H7 (cell line): ENCODE measurements around the gene CCDC85C. TPM values are rescaled to one million over a fixed set of nuclear protein-coding genes. Genes with fewer than 3 reads are reported as not detected.
"Not testable (repeated sequence)": the region's sequence is repeated elsewhere in the genome, so short reads cannot be mapped to it uniquely, and the experiment has no call there.

Experiments
- DNase-seq: peaks from one replicate; pipeline ENCODE4 v3.0.0; 2012
- H3K27me3 ChIP-seq: 2 replicates; pipeline ENCODE4 v1.6.0; 2011; ENCODE audit warnings: mild to moderate bottlenecking, low read length; ENCODE audit not compliant: control insufficient read depth, insufficient read depth
- H3K36me3 ChIP-seq: replicated peaks from 2 replicates; pipeline ENCODE4 v1.5.1; 2011; ENCODE audit warnings: low read length; ENCODE audit not compliant: control insufficient read depth, insufficient read depth
- H3K4me3 ChIP-seq: 2 replicates; pipeline ENCODE4 v1.5.1; 2011; ENCODE audit warnings: low read depth, mild to moderate bottlenecking, control low read depth, low read length, moderate library complexity; ENCODE audit not compliant: insufficient read depth
- total RNA-seq: library from RNA; depleted of rRNA; stranded (reverse); fragments of >200 nt; shearing (Covaris generic); gene quantifications from 2 replicates; pipeline ENCODE4 v1.2.3, GENCODE V29; 2014; rRNA removed

Gene CCDC85C
- total RNA-seq = 44.9 and 50.2 TPM in 2 replicates

DNA sequence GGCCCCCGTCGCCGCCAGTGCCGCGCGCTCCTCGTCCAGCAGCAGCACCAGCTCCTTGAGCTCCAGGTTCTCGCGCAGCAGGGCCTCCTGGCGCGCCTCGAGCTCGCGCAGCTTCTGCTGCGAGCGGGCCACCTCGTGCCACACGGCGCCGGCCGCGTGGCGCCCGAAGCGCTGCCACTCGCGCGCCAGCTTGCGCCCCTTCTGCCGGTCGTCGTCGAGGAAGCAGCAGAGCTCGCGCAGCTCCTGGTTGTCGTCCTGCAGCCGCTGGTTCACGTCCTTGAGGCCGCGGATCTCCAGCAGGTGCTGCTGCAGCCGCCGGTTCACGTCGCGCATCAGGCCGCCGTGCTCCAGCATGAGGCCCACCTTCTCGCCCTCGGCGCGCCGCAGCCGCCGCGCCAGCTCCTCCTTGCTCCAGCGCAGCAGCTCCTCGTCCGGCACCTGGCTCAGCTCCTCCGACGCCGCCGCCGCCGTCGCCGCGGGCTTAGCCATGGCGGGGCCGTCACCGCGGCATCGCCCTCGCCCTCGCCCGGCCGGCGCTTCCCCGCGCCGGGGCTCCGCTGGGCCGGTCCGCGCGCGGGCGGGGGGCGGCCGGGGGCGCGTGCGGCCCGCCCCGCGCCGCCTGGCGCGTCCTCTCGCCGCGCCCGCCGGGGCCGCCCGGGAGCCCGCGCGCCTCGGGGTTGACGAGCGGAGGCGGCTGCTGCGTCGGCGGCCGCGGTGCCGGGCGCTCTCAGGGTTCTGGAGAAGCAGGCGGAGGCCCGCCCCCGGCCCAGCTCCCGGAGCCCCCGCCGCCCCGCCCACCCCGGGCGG lies at the start of gene CCDC85C:
TSS of gene CCDC85C (minus strand) at position 737 of the 807 bp plus-strand sequence. CDS start at position 489, 248 bp downstream.
- Histone ChIP-seq H3K27me3 (peaks cover 23% of the 10 kb centered on the region), H3K36me3 (no peaks in the 10 kb centered on the region), H3K4me3 (peak within 1 kb of the TSS; percentile 78)
- DNase-seq = peak; percentile 72

DNA sequence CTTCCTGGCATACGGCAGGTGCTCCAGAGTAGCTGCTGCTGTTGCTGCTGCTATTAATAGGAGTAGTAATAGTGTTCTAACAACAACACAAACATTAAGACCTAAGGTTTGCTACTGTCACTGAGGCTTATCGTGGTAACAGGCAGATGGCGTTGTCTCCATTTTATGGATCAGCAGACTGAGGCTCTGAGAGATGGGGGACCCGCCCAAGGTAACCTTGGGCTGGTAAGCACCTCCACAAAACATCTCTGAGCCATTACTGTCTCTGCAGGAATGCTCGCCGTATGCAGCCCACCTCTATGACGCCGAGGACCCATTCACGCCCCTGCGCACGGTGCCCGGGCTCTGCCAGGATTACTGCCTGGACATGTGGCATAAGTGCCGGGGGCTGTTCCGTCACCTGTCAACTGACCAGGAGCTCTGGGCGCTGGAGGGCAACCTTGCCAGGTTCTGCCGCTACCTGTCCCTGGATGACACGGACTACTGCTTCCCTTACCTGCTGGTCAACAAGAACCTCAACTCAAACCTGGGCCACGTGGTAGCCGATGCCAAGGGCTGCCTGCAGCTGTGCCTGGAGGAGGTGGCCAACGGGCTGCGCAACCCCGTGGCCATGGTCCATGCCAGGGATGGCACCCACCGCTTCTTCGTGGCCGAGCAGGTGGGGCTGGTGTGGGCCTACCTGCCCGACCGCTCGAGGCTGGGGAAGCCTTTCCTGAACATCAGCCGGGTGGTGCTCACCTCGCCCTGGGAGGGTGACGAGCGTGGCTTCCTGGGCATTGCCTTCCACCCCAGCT lies 48.1 kb upstream of the CCDC85C start:
- Histone ChIP-seq H3K27me3 (no peaks in the 10 kb centered on the region), H3K36me3 (no peaks in the 10 kb centered on the region), H3K4me3 (no peak overlapping the region)
- DNase-seq = no peak

DNA sequence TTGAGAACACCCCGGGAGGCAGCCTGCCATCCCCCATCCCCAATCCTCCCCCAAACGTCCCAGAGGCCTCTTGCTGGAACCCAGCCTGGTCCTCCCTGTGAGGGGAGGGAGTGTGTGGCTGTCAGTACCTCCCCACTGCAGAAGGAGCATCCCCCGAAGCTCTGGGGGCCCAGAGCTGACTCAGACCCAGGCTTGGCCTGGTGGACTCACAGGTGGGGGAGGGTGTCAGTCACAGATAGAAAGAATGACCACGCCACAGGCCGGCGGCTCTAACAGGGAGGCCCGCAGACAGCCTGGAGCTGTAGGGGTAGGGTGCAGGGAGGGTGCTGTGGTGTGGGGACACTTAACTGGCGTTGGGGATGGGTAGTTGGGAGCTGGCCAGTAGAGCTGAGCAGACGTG lies 46.2 kb upstream of the CCDC85C start:
- Histone ChIP-seq H3K36me3 (no peaks in the 10 kb centered on the region), H3K4me3 (no peak overlapping the region), H3K27me3 (peaks cover 9% of the 10 kb centered on the region)
- DNase-seq = no peak

DNA sequence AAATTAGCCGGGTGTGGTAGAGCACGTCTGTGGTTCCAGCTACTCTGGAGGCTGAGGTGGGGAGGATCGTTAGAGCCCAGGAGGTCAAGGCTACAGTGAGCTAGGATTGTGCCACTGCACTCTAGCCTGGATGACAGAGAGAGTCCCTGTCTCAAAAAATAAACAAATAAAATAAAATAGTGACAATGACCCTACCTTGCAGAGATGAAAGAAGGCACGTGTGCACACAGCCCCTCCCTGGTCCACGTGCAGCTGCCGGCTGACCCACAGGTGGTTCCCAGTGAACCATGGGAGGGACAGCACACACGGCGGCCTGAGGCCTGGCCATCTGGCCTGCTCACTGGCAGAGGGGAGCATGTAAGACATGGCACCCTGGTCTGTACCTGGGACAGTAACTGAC lies 45.6 kb upstream of the CCDC85C start:
- Histone ChIP-seq H3K27me3 (peaks cover 15% of the 10 kb centered on the region), H3K4me3 (no peak overlapping the region), H3K36me3 (no peaks in the 10 kb centered on the region)
- DNase-seq = no peak

DNA sequence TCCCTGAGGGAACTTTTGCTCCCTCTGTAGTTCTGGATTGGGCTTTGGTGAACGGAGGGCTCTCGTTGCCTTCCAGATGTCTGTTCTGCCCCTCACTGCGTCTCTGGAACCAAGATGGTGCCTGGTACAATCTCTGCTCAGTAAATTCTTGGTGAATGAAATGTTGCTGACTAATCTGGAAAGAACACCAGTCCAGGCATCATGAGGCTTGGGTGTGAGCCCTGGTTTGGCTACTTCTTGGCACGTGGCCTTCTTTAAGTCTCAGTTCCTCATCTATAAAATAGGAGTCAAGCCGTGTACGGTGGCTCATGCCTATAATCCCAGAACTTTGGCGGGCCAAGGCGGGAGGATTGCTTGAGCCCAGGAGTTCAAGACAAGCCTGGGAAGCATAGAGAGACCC lies 45.2 kb upstream of the CCDC85C start:
- no peak for DNase-seq
- peaks cover 18% of the 10 kb centered on the region for H3K27me3 ChIP-seq
- no peaks in the 10 kb centered on the region for H3K36me3 ChIP-seq
- no peak overlapping the region for H3K4me3 ChIP-seq

DNA sequence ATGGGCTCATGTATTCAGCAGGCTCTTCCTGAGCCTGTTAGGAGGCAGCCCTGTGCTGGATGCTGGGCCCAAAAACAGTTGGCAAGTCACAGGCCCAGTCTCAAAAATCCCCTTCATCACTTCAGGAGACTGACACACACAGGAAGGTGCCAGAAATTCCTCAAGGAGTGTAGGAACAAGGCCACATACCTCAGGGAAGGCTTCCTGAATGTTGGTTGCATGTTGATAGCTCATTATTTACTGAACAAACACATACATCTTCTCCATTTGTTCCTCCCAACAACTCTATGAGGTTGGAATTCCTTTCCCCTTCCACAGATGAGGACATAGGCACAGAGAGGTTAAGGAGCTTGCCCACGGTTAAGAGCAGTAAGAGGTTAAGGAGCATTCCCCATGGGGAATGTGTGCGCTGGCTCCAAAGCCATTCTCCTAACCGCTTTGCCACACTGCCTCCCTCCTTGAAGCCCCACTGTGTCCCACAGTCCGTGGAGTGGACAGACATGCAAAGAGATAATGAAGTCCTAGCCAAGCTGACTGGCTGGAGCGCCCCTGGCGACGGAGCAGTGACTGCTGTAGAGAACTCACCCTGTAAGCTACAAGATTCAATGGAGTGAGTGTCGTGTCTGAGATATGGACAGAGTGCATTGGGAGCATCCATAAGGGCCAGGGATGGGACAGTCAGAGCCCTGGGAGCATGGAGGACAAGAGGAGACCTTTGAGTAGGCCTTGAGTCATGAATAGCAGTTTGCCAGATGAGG lies 44.2 kb upstream of the CCDC85C start:
- Histone ChIP-seq H3K27me3 (peaks cover 20% of the 10 kb centered on the region), H3K36me3 (no peaks in the 10 kb centered on the region), H3K4me3 (no peak overlapping the region)
- DNase-seq = no peak

DNA sequence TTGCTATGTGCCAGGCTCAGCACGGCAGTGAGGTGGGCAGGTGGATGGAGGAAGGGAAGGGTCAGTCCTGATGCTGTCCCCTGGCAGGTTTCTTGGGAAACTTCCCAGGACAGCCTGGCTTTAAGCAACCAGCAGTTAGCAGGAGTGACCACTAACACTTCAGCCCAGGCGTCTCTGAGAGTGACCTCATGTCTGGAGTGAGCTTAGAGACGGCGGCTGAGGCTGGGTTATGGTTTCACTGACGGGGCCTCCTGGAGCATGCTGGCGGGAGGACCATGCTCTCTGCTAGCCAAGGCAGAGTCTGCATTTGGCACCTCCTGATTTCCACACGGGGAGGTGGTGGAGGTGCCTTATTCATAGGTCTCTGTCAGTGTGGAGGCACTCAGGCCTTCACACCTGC lies 43.4 kb upstream of the CCDC85C start:
- Histone ChIP-seq H3K36me3 (no peaks in the 10 kb centered on the region), H3K4me3 (no peak overlapping the region), H3K27me3 (peaks cover 20% of the 10 kb centered on the region)
- DNase-seq = no peak

DNA sequence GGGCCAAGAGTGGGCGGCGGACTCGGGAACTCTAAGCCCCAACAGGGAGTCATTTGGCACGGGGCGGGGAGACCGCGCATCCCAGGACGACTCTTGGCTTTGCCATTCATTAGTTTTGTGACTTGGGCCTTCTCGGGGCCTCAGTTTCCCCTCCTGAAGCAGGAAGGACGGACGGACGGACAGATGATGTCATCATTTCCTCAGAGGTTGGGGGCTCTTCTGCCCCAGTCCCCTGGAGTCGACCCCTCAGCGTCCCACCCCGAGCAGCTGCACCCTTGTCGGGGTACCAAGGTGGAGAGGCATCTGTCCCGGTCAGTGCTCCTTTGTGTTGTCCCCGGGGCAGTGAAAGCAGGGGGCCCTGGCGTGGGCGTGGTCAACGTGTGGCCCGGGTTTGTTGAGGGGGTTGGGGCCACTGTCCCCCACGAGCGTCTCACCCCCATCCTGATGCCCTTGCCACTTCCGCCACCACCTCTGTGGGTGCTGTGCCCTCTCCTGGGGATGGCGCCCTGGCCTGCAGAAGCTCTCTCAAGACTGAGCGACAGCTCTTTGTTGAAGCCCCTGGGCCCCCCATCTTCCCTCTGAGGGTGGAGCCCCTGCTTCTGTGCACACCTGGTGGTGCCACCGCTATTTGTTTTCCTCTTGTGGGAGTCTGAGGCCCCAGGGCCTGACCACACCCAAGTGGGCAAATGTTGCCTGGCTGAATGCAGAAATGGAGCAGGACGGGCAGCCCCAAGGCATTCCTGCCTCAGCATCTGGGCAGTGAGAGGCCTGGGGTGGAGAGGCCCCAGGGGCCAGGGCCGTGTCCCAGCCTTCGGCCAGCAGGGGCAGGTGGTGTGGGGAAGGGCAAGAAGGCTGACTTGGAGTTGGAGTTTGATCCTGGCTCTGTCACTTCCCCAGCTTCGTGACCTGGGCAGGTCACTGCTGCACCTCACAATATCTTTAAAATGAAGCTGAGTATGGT lies 41.8 kb upstream of the CCDC85C start:
- DNase-seq = no peak
- peaks cover 20% of the 10 kb centered on the region for H3K27me3 ChIP-seq
- no peaks in the 10 kb centered on the region for H3K36me3 ChIP-seq
- H3K4me3 ChIP-seq = peak overlapping the region; percentile 55

DNA sequence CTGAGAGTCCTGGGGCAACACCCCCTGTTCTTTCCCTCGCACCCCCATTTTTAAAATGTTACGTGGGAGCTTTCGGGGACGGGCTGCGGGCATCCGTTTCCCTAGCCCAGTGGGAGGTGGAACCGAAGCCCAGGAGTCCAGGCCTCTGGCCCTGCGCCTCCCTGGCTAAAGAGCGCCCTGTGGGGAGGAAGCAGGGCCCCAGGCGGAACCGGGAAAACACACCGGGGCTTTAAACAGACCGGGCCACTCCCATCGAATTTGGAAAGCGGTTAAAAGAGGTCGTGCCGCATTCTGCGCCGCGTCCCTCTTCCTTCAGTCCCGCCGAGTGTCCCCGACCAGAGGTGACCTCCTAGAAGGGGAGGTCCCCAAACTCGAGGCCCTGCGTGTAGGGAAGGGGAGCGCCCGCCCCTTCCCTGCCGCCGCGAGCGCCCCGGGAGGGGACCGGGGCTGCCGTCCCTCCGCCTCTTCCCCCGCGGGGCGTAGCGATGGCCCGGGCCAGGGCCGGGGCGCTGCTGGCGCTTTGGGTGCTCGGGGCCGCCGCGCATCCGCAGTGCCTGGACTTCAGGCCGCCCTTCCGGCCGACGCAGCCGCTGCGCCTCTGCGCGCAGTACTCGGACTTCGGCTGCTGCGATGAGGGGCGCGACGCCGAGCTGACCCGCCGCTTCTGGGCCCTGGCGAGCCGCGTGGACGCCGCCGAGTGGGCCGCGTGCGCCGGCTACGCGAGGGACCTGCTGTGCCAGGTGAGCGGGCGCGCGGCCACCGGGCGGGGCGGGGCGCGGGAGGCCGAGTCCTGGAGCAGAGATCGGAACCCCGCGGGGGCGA lies 40.9 kb upstream of the CCDC85C start, which contains the start of gene HHIPL1:
TSS of gene HHIPL1 (plus strand) at position 407 of the 822 bp plus-strand sequence. CDS start at position 486, 79 bp downstream.
- peaks cover 20% of the 10 kb centered on the region for H3K27me3 ChIP-seq
- DNase-seq = peak; percentile 88
- H3K36me3 ChIP-seq = no peaks in the 10 kb centered on the region
- peak within 1 kb of the TSS; percentile 55 for H3K4me3 ChIP-seq

DNA sequence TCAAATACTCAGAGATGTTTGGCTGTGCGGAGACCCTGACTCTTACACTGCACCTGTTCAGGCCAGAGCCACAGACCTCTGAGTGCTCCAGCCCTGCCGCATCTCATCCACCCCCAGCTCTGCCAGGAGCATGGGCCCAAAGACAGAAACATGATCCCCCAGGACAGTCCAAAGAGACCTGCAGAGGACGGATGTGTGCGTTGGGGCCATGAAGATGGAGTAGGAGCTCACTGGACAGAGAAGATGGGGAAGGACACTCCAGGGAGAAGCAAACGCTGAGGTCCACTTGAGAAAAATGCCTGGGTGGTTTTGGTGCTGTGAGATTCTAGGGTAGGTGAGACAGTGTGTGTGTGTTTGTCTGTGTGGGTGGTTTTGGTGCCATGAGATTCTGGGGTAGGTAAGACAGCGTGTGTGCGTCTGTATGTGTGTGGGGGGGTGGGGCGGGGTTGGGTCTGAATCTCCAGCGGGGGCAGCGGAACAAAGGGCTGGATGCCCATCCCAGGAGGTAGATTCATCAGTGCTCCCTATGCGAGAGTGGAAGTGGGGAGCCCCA lies 40.1 kb upstream of the CCDC85C start:
- no peaks in the 10 kb centered on the region for H3K36me3 ChIP-seq
- DNase-seq = no peak
- H3K4me3 ChIP-seq = peak overlapping the region; percentile 55; the same call in 1 of the 2 replicates
- H3K27me3 ChIP-seq = peaks cover 20% of the 10 kb centered on the region

DNA sequence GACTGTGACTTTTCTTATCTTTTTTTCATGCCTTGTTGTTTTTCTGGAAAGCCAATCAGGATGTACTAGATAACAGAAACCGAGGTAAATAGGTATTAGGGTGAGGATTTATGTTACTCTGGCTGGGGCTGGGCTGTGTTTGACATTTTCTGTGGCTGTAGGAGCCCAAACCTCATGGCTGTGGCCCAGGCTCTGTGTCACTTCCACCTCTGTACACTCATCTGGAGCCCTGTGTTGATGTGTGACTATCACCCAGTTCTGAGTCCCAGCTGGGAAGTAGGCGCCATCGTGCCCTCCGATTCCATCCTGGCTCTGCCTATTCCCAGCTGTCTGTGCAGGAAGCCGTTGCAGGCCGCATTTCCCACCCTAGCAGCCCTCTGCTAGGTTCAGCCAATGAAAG lies 39.3 kb upstream of the CCDC85C start:
- H3K27me3 ChIP-seq = peaks cover 20% of the 10 kb centered on the region
- no peak overlapping the region for H3K4me3 ChIP-seq
- DNase-seq = no peak
- H3K36me3 ChIP-seq = no peaks in the 10 kb centered on the region

DNA sequence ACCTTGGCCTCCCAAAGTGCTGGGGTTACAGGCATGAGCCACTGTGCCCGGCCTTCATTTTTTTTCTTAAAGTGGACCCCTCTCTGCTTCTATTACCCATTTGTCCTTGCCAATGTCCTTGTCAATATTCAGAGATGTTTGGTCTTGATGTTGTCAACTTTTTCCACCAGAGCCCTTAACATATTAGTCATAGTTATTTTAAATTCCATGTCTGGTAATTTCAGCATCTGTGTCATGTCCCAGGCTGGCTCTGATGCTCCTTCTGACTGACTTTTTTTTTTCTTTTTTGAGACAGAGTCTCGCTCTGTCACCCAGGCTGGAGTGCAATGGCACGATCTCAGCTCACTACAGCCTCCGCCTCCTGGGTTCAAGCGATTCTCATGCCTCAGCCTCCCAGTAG lies 38.8 kb upstream of the CCDC85C start:
- not testable (repeated sequence) for DNase-seq, H3K36me3 ChIP-seq, H3K4me3 ChIP-seq
- peaks cover 20% of the 10 kb centered on the region for H3K27me3 ChIP-seq

DNA sequence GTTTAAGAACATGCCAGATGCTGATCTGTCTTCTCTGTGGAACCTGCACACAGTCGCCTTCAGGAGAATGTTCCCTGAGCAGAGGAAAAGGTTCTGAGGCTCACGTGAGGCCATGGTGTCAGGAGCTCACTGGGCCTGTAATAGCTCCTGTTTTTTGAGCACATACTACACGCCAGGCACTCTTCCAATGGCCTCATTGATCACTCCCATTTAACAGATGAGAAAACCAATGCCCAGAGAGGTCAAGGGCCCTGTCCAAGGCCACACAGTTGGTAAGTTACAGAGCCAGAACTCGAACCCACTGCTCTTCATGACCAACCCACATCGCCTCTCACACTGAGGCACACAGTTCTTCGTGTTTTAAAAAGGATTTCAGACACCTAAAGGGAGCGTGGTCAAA lies 33.6 kb upstream of the CCDC85C start:
- Histone ChIP-seq H3K4me3 (no peak overlapping the region), H3K36me3 (no peaks in the 10 kb centered on the region), H3K27me3 (no peaks in the 10 kb centered on the region)
- no peak for DNase-seq
